Activated CD4-positive, CD25-positive, alpha-beta regulatory T cell treated with anti-CD3 and anti-CD28 coated beads, Interleukin-2, amount 50 U/mL, for 72 hours (primary cell): ENCODE measurements around the gene OBSL1.

ENCODE experiments used
- DNase-seq: peaks from one replicate; pipeline ENCODE4 v3.0.0; 2021

Gene OBSL1

DNA sequence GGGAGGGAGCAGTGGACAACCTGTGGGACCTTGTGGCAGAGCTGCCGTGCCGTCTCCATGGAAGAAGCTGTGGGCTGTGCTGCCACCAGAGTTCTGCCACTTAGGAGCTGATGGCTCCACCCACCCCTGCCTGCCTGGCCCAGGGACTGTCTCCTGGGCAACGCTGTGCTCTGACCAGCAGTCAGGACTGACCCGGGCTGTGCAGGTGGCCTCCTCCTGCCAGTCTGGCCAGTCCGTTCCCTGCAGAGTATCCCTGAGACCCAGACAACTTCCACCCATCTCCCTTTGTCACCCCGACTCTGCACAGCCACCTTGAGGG, 44.3 kb downstream of the OBSL1 start:
- DNase-seq, result no peak

DNA sequence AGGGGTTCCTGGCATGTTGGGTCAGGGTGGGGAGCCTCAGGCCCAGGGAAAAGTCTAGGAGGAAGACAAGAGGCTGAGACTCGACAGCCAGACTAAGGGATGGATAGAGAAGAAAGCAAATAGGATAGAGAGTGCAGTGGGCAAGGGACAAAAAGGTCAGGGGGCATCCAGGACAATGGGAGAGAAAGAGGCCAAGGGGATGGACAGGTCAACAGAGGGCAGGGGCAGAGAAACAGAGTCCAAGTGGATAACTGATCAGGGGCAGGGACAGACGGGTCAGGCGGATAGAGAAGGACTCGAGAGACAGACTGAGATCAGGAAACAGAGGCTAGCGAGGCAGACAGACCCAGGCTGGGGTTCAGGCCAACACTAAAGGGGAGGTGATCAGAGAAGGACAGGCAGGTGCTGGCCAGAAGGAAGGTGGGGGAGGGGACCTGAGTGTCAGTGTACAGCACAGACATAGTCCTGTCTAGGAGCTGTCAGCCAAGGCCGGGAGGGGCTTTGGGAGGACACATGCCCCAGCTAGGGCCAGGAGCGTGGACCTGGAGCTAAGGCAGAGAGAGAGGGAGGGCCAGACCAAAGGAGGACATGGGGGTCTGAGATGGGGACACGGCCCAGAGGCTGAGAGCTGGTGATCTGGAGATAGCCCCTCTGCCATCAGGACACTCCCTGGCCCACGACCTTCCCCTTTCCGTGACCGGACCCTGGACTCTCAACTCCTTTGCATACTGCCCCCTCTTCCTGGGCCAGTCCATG, 44.8 kb downstream of the OBSL1 start:
- DNase-seq, result no peak

DNA sequence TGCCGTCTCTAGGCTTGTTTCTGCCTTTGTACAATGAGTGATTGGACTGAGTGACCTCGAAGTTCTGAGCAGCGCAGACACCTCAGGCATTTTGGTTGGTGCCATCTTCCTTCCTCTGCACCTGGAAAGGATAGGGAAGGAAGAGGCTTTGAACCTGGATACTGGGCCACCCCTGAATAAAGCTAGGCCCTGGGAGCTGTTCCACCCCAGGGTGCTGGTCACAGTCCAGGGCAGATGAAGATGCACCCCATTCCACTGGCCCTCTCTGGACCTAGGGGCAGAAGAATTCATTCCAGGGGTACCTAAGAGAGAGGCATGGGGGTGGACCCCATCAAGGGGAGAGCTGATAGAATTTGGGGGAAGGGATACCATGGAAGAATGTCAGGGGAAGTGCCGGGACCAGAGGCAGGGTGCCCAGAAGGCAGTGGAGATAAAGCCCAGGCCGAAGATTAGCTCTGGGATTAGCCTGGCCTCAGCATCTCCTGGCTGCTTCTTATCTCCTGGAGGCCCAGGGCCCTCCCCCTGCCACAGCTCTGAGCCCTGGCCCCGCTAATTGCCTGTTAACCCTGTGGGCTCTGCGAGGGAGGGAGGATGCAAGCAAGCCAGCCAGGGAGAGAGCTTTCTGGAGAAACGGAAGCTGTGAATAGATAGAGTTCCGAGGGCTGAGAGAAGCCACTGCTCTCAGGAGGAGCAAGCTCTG, 45.7 kb downstream of the OBSL1 start:
- DNase-seq, result no peak

DNA sequence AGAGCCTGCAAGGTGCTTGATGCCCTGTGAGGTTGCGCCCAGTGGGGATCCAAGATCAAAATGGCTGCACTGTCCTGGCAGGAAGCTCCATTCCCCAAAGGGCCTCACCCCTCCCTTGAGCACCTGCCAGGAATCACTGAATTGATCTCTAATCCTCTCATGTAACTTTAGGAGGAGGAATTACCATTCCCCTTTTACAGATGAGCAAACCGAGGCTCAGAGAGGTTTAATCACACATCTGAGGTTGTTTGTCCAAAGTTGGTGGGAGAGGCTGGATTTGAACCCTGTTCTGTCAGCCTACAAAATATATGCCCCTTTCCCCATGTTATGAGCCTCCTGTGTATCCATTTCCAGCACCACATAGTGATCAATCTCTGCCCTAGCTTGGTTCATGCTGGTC, 46.5 kb downstream of the OBSL1 start:
- DNase-seq, result no peak

DNA sequence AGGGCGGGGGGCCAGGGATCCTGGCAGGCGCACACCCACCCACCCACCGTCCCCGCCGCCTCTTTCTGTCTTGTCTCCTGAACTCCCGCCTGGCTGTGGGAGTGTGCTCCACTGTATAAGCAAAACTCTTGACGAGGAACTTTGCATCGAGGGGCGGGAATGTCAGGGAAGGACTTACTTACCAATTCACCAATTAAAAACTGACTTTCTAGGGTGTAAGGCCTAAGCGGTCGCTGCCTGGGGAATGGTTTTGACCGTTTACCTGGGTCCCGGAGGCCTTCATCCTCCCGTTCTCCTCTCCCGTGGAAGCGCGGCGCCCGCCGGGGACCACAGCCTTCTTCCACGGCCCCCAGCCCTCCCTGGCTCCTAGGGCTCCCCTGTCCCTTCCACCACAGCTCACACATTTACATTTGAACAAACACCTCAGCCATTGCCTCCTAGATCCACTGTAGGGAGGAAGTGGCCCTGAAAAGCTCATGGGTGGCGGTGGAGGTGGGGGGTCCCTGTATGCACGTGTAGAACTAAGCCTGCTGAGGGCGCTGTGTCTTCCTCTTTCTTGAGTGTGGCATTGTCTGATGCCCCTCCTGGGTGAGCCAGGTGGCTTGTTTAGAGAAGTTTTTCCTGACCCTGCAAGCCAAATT, 48.2 kb downstream of the OBSL1 start:
- no peak for DNase-seq

DNA sequence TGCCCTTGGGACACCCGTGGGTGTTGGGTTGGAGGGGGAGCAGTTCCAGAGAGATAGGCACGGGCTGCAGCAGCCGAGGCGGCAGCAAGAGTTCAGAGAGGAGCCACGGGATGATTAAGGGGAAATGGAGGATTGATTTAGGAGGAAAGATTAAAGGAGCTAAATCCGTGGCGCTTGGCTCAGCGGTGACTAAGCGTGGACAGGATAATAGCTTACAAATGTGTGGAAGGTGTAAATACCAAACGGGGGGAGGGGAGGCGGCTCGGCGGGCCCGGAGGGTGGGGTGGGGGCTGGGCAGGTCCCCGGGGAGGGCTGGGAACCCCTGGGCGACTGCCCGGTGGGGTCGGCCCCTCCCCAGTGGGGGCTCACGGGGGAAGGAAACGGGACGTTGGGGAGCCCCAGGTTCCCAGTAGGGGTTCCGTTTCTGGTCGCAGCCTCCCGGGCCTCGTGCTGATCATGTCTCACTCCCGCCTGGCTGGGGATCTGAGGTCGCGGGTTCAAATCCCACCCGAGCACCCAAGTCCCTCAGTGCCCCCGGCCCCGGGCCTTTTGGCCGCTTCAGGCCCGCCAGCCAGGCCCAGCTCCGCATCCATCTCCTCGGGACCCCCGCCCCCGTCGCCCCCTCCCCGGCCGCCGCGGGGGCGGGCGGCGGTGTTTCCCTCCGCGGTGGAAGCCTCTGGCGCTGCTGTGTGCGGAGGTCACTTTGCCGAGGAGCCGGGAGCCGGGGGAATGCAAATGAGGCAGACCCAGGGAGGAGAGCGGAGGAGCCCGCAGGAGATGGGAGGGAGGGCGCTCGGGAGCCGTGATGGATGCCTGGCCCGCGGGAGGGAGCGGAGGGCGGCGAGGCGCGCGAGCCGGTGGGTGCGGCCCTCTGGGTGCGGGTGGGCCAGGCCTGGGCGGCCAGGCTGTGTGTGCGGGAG, 49.0 kb downstream of the OBSL1 start:
- DNase-seq, result no peak

DNA sequence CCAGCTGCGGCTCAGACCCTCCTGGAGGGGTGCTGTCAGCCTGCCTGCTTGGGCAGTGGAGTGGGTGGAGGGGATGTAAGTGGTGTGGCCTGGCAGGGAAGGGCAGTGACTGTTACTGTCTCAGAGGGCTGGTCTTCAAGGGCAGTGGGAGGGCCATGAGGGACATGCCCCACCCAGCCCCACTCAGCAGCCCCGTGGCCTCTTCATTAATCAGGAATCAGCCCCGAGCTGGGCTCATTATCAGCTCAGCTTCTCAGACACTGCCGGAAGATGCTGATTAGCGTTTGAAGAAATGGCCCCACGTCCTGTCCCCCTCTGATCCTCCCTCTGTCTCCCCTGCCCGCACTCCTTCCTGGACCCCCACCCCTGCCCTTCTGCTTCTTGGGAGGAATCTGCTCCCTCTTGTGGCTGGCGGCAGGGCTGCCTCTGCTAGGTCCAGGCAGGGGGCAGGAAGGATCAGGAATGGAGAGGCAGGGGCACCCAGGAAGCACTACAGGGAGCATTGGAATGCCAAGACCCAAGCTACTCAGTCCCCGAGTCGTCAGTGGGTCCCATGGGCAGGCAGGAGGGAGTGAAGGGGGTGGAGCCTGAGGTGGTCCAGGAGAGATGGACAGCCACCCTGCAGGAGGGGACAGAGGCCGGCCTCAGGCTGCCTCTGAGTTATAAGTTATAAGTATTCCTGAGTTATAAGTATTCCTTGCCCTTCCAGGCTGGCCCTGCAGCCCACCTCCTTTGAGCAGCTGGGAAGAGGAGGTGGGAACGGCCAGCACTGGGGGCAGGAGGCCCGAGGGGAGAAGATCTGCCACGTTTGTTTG, 50.1 kb downstream of the OBSL1 start:
- no peak for DNase-seq

DNA sequence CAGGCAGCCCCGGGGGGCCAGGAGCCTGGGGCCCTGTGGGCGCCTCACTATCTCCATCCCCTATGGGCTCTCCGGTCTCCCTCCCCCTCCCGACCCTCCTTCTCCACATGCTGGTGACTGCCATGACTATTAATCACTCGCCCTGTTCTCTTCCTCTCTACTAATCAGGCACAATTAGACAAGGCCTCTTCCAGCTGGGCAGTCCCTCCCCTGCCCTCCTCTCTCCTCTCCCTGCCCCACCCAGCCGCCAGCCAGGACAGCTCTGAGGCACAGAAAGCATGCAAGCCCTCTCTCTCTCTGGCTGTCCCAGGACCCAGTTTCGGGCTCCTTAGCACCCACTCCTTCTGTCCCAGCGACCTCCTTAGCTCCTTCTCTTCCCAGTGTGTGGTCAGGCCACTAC, 51.3 kb downstream of the OBSL1 start:
- DNase-seq, result no peak

DNA sequence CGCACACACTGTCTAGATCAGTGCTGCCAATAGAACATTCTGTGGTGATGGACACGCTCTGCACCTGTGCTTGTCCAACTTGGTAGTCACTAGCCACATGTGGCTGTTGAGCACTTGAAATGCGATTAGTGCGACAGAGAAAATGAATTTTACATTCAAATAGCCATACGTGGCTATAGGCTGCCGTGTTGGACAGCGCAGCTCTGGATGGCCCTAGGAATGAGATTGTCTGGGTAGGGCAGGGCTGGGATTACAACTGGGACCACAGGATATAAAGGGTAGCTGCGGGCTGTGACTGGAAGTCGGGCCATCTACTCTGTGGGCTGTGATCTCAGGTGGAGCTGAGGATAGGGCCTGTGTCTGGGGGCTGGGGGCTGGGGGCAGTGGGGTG, 51.8 kb downstream of the OBSL1 start:
- no peak for DNase-seq

DNA sequence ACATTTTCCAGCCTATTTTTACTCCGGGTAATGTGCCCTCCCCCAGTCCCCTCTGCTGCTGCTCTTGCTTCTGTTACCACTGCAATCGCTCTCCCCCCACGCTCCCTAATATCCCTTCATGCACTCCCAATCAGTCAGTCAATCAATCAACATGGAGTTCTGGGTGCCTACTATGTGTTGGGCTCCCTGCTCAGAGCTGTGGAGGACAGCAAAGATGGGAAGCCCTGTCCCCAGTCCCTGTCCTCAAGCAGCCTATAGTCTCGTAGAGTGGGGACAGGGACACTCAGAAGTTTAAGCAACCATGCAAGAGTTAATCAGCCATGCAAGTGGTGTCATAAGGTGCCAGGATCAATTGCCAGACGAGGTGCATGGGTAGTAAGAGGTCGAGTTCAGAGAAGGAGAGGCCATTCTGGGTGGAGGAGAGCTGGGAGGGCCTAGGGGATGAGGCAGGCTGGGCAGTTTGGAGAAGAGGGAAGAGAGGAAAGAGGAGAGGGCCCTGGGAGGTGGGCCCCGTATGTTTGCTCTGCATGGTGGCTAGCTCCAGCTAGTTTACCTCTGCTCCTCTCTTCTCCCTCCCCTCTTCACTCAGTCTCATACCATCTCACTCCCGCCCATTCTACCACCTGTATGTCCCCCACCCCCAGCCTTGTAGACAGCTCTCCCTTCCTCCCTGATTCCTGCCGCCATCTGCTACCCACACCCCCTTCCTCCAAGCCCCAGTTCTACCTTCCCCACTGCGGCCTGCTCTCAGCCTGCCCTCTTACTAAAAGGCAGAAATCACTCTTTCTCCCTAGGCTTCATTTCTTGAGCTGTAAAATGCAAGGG, 53.2 kb downstream of the OBSL1 start:
- DNase-seq, result no peak

DNA sequence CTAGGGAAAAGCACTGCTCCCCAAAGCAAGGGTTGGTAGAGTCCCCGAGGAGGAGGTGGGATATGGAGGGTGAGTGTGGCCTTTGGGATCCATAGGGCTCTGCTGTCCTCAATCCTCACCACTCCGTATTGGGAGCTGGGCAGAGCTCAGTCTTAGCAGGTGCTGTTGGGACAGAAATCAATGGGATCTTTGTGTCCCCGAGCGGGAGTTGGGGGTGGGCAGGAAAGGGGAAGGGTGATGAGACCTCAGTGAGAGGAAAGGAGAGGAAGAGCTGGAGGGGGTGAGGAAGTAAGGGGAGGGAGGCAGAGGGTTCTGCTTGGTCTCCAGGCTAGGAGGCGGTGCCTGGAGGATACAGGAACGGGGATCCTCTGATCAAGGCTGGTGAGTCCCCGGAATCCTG, 54.5 kb downstream of the OBSL1 start:
- no peak for DNase-seq

DNA sequence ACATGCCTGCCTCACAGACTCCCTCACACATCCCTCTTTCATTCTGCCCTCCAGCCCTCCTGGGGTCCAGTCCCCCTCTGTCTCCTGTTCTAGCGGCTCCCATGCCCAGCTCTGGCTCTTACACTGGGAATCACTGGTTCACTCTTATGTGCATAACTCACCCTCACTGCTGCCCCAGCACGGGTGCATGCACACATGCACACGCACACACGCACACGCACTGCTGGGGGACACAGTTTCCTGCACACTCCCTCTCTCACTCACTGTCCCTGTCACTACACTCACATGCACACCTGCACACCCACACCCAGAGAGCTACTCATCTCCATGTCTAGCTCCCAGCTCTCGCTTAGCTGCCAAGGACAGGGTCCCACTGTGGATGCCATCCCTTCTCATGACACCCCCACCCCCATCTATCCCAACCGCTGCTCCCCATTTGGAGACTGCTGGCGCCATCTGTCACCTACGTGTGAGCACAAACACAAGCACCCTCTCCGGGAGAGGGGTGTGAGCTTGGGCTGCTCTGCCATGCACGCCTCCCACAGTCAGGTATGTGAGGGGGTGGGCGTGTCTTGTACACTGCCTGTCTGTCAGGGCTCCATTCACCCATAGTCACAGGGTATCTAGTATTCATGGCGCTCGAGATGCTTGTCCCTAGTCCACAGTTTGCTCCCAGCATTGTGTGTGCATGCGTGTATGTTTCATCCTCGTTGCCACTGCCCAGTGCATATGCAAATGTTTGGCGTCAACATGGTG, 55.3 kb downstream of the OBSL1 start:
- no peak for DNase-seq

DNA sequence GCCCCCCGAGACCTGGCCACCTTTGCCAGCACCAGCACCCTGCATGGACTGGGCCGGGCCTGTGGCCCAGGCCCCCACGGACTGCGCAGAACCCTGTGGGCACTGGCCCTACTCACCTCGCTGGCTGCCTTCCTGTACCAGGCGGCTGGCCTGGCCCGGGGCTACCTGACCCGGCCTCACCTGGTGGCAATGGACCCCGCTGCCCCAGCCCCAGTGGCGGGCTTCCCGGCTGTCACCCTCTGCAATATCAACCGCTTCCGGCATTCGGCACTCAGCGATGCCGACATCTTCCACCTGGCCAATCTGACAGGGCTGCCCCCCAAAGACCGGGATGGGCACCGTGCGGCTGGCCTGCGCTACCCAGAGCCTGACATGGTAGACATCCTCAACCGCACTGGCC, 56.5 kb downstream of the OBSL1 start:
- DNase-seq, result no peak

DNA sequence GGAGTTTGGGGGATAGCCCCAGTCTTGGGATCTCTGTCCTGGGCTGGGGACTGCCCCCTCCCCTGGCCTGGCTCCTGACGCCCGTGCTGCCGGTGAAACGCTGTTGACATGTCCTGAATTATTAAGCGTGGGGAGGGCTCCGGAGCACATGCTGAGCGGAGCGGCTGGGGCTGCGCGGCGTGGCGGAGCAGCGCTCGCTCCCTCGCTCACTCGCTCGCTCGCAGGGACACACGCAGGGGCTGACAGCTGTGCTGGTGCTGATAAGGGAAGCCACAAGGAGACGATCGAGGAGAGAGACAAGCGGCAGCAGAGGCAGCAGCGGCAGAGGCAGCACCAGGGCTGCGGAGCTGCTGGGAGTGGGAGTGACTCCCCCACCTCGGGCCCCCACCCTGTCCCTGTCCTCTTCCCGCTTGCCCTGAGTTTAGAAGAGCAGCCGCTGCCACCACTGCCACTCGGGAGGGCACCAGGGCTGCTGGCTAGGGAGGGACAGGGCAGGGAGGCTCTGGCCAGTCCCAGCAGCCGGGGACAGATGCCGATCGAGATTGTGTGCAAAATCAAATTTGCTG, 57.1 kb downstream of the OBSL1 start, which contains the start of gene ASIC4:
TSS of gene ASIC4 (plus strand) at position 287 of the 566 bp plus-strand sequence. CDS start at position 530, 243 bp downstream.
- DNase-seq, result no peak

DNA sequence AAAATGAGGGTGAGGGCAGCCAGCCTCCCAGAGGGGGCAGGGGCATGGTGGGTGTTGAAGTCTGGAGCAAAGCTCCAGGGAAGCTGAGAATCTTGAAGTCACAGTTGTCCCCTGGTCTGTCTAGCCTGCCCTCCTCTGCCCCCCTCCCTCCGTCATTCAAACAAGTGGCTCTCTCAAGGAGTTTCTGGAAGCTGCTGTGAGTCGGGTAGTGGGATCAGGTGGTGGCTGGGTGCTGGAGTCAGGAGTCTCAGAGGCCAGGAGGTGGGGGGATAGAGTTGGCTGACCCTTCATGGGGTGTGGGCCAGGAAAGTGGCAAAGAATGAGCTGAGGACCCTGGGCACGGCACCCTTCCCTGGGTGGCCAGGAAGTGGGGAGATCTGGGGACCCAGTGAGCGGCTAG, 57.6 kb downstream of the OBSL1 start:
- no peak for DNase-seq

DNA sequence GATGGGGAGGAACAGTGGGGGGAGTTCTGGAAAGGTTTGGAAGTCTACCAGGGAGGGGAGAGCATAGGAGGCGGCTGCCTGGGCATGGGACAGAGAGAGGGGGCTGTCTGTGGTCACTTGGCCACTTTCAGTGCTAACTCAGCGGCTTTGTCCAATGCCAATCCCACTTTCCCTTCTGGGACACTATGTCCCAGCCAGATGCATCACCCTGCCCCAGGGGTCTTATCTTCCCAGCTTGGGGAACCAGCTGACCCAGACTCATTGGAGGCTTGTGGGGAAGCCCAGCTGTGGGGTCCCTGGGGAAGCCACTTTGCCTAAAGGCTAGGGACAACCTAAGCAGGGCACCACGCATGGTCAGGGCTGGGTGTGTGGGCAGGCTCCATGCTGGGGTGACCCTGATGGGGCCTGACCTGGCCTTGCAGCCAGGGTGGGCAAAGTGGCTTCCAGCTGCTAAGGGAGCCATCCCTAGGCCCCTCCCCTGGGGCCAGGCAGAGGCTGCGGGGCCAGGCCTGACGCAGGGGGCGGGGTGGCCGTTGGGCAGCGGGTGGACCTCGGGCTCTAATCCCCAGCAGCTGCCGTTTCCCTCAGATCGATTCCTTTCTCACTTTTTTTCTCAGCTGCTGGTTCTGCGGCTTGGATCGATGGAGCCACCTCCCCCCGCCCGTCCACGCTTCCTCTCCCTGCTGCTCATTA, 58.7 kb downstream of the OBSL1 start:
- DNase-seq, result no peak

DNA sequence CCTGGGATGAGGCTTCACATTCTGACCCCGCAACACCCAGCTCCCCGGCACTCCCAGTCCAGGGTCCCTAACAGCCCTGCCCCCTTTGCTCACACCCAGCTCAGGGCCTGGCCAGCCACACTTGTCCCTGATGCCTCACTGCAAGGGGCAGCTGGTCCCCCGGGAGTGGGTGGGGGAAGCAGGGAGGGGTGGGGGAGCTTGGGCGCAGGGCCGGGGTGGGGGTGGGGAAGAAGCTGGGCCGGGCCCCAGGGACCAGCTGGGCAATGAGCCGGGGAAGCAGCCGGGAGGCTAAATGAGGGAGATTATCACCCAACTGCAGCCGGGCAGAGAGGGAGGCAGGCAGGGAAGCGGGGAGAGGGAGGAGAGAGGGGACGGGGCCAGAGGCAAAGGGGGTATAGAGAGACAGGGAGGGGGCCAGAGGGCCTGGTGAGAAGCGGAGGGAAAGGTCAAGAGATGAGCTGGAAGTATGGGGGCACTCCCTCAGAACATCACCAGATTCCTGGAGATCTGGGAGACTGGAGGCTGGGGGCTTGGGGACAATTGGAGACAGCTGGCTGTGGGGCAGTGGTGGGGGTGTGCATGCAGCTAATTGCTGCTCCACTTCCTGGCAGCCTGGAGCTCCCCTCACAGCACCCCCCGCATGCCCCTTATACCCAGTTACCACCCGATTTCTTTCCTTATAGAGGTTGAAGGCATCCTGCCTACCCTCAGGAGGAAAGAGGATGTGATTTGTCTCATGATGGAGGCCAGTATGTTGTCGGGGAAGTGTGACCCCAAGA, 59.6 kb downstream of the OBSL1 start:
- no peak for DNase-seq

DNA sequence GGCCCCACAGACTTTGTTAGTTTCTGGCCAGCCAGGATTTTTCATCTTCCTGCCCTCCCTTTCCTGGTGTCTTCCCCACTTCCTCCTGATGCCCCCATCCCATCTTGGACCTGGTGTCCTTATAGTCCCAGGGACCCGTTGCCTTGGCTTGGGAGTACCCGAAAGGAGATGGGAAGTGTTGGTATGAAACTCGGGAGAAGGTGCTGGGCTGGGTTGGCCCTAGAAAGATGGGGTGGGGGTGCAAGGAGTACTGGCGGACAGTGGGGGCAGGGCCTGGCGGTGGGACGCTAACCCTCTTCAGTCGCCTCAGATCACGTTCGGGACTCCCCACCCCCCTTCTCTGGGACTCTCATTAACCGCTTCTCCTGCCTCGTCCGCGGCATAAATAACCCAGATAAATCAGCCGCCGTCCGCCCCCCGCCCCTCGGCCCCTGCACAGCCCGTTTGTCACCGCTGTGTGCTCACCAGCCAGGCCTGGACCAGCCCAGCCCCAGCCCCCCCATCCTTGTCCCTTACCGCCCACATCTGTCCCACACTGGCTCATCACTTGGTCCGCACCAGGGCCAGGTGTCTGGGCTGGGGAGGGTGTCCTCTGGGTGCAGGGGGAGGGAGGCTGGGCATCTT, 60.7 kb downstream of the OBSL1 start:
- no peak for DNase-seq
